Stimulated activated naive CD4-positive, alpha-beta T cell (primary cell): Measurements from ENCODE around the gene CHML.

ENCODE experiments used
- DNase-seq, 6 experiments: peaks; one replicate each; lab custom pipeline; 2025; lab: John Stamatoyannopoulos, UW

CHML gene

DNA sequence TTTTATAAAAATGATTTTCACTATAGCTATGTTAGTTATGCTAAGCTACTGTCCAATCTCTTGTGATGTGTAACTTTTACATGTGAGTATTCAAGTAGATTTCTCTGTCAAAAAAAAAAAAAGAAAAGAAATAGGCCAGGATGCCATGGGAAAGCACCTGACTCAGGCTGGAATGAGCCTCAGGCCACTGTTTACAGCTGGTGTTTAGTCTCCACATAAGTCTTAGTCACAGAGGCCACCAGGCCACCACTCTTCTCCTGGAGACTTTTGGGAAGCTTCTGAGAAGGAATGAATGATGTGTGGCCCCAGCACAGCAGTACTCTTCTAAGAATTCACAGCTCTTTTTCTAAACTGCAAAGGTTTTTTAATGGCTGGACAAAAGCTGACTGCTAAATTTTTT lies 48.9 kb downstream of the CHML start:
- no peak for DNase-seq

DNA sequence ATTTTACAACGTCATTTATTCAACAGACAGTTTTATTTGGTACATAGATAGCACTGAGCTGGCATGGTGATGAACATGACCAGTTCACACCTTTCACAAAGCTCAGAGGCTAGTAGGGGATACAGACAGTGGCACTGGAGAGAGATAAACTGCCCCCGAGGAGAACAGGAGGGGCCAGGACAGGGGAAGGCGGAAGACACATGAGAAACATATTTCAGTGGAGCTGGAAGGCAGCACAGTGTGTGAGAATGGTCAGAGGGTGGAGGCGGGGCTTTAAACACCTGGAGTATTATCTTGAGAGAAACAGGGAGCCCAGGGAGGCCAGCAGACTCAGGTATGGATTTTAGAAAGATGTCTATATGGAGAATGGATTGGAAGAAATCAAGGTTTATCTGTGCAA lies 49.5 kb downstream of the CHML start:
- DNase-seq = no peak
